ENCODE data around the gene DAB1. TPM values are rescaled to one million over a fixed set of nuclear protein-coding genes. Genes with fewer than 3 reads are reported as not detected.

The DAB1 gene
- total and polyA plus RNA-seq, 10 of the 15 experiments (the other 5 are each of a cell fraction or from before 2014, with no cell fraction given), result 0.02 to 0.10 (median 0.03) TPM; not detected in 5

- ChIA-PET POLR2A (no interaction called here), CTCF (interaction anchor here (2.0 kb wide), 1 partner anchor 16 kb away, joined by 8 read pairs; no protein-coding TSS in a partner anchor), SMC1A (ENCODE audit: uncharacterized antibody, unreplicated experiment) (interaction anchor here (0.7 kb wide), 1 partner anchor 274 kb away, joined by 3 read pairs; no protein-coding TSS in a partner anchor), RAD21 (ENCODE audit: unreplicated experiment) (no interaction called here)
- Histone ChIP-seq H3K79me2 (ENCODE audit: control insufficient read depth, insufficient read depth, low read length) (no peaks in the 10 kb centered on the region), H3K4me1 (ENCODE audit: control insufficient read depth, insufficient read depth, low read length) (no peaks in the 10 kb centered on the region), H3K4me3 (no peak overlapping the region), H3K27me3 (replicated peaks in 1 of 2; ENCODE audit: control insufficient read depth in 2 of 2, insufficient read depth in 2 of 2, low read length in 1 of 2) (no peaks in the 10 kb centered on the region), H4K20me1 (ENCODE audit: control insufficient read depth, insufficient read depth) (no peaks in the 10 kb centered on the region), H3K9me3 (replicated peaks; ENCODE audit: control insufficient read depth, insufficient read depth, low read length) (no peaks in the 10 kb centered on the region), H3K36me3 (ENCODE audit: control insufficient read depth in 2 of 2, insufficient read depth in 2 of 2, low read length in 1 of 2) (no peaks in the 10 kb centered on the region), H2AFZ (ENCODE audit: control insufficient read depth, low read depth, low read length) (no peak overlapping the region), H3K4me2 (ENCODE audit: control insufficient read depth, insufficient read depth) (no peak overlapping the region), H3K27ac (ENCODE audit: control insufficient read depth, insufficient read depth) (no peak overlapping the region), H3K9ac (ENCODE audit: control insufficient read depth, insufficient read depth, low read length) (no peak overlapping the region)
- in situ Hi-C loops (cut with MboI) (no loop called here), intact Hi-C loops (cut with micrococcal nuclease; ENCODE audit: unreplicated experiment) (no loop called here)
- no peak for FAIRE-seq
- no peak for ATAC-seq
- BruUV-seq (replicated peaks), result no TSS peak
- TF ChIP-seq PML (IDR thresholded peaks at IDR 0.05; ENCODE audit: low read length), result no peak
- TF ChIP-seq SIX5 (IDR thresholded peaks at IDR 0.05; ENCODE audit: low read depth, low read length, severe bottlenecking), result no peak
- TF ChIP-seq NFYA (IDR thresholded peaks at IDR 0.05; ENCODE audit: borderline replicate concordance, low read depth, low read length), result no peak
- no peak for TF ChIP-seq IKZF1 (conservative IDR thresholded peaks at IDR 0.05)
- TF ChIP-seq HDGF (IDR thresholded peaks at IDR 0.05), result no peak
- TF ChIP-seq ZBED1 (IDR thresholded peaks at IDR 0.05; ENCODE audit: borderline replicate concordance), result no peak
- TF ChIP-seq CUX1 (IDR thresholded peaks at IDR 0.05; ENCODE audit: insufficient replicate concordance, low read depth, low read length), result no peak
- no peak for DNase-seq (ENCODE audit: low read depth, low spot score)
Measured at GRCh38 chr1:57294177-57294576, 129.7 kb downstream of the DAB1 start.
